Astrocyte (in vitro differentiated cells and primary cell): Measurements from ENCODE around the gene ANKRA2. TPM values are rescaled to one million over a fixed set of nuclear protein-coding genes. Genes with fewer than 3 reads are reported as not detected.
A peak's percentile ranks its signal among the peaks of the same experiment; 100 is the strongest.

Source experiments
- DNase-seq: peaks from one replicate; pipeline ENCODE4 v3.0.0-alpha.2; 2010; ENCODE audit warnings: low read depth
- FAIRE-seq: peaks from 2 replicates; lab custom pipeline; 2011; peaks lifted over from hg19 to GRCh38; lab: Jason Lieb, UNC
- H2AFZ ChIP-seq: 2 replicates; pipeline ENCODE4 v1.6.0; 2012; ENCODE audit warnings: low read depth, low read length, inconsistent platforms
- H3K27ac ChIP-seq: 2 replicates; pipeline ENCODE4 v1.5.1; 2011; ENCODE audit warnings: low read depth, low read length, inconsistent platforms
- H3K27me3 ChIP-seq: 2 replicates; pipeline ENCODE4 v1.6.0; 2011; ENCODE audit warnings: low read length, inconsistent platforms; ENCODE audit not compliant: insufficient read depth
- H3K36me3 ChIP-seq: 2 replicates; pipeline ENCODE4 v1.5.1; 2011; ENCODE audit warnings: low read length, inconsistent platforms; ENCODE audit not compliant: insufficient read depth
- H3K4me1 ChIP-seq: 2 replicates; pipeline ENCODE4 v1.5.1; 2011; ENCODE audit warnings: low read length, inconsistent platforms; ENCODE audit not compliant: insufficient read depth
- H3K4me2 ChIP-seq: 2 replicates; pipeline ENCODE4 v1.6.0; 2012; ENCODE audit warnings: low read length, inconsistent platforms
- H3K4me3 ChIP-seq: 2 replicates; pipeline ENCODE4 v1.5.1; 2011; ENCODE audit warnings: low read depth, mild to moderate bottlenecking, low read length, inconsistent platforms; ENCODE audit not compliant: insufficient read depth
- H3K79me2 ChIP-seq: 2 replicates; pipeline ENCODE4 v1.6.0; 2012; ENCODE audit warnings: mild to moderate bottlenecking, low read length, inconsistent platforms; ENCODE audit not compliant: insufficient read depth
- H3K9ac ChIP-seq: 2 replicates; pipeline ENCODE4 v1.6.0; 2012; ENCODE audit warnings: mild to moderate bottlenecking, low read length, inconsistent platforms
- H3K9me3 ChIP-seq: 2 replicates; pipeline ENCODE4 v1.5.1; 2012; ENCODE audit warnings: low read depth, mild to moderate bottlenecking, low read length, inconsistent platforms; ENCODE audit not compliant: insufficient read depth
- H4K20me1 ChIP-seq: 2 replicates; pipeline ENCODE4 v1.6.0; 2012; ENCODE audit warnings: low read length, inconsistent platforms; ENCODE audit not compliant: insufficient read depth
- H3K27ac Mint-ChIP-seq: one replicate; pipeline ENCODE4 v1.8.0; 2021; ENCODE audit warnings: mild to moderate bottlenecking, mixed read lengths; ENCODE audit not compliant: unreplicated experiment
- H3K27me3 Mint-ChIP-seq: one replicate; pipeline ENCODE4 v1.8.0; 2021; ENCODE audit warnings: low read depth, mixed read lengths; ENCODE audit not compliant: unreplicated experiment
- H3K36me3 Mint-ChIP-seq: one replicate; pipeline ENCODE4 v1.8.0; 2021; ENCODE audit warnings: low read depth, mixed read lengths; ENCODE audit not compliant: unreplicated experiment
- H3K4me1 Mint-ChIP-seq: one replicate; pipeline ENCODE4 v1.8.0; 2021; ENCODE audit warnings: low read depth, mixed read lengths; ENCODE audit not compliant: unreplicated experiment
- H3K4me3 Mint-ChIP-seq: one replicate; pipeline ENCODE4 v1.8.0; 2021; ENCODE audit warnings: mild to moderate bottlenecking, moderate library complexity, mixed read lengths; ENCODE audit not compliant: unreplicated experiment
- H3K9me3 Mint-ChIP-seq: one replicate; pipeline ENCODE4 v1.8.0; 2021; ENCODE audit warnings: mild to moderate bottlenecking, mixed read lengths; ENCODE audit not compliant: unreplicated experiment
- EZH2 ChIP-seq: IDR thresholded peaks from 2 replicates; pipeline ENCODE4 v1.6.1; 2012; ENCODE audit warnings: mild to moderate bottlenecking, low read length, inconsistent platforms; ENCODE audit not compliant: insufficient read depth
- total RNA-seq: library from RNA; stranded (reverse); gene quantifications from 2 replicates; pipeline ENCODE4 v1.2.1, GENCODE V29; 2021
- TF ChIP-seq, protein P1 (sequence below): IDR thresholded peaks from 2 replicates; pipeline ENCODE4 v1.5.1; 2011; ENCODE audit warnings: low read depth, mild to moderate bottlenecking, inconsistent platforms, low read length, moderate library complexity; ENCODE audit not compliant: insufficient read depth

ANKRA2 gene
- total RNA-seq, 1 donor from 2014 or later = 12.7 TPM

DNA sequence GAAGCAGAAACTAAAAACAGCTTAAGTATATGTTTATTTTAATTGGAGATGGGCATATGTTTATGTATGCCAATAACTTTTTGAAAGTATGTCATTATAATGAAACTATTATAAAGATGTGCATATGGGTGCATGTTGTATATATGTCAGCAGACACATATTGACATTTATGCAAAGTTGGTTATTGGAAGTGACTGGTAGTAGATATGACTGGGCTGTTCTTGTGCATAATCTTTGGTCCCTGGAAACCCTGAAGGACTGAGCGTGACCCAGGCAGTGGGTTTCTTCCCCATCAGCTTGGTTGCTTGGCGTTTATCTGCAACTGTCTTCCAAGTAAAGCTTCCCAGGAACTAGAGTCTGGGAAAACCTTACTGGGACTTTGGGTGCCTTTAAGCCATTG lies 25.7 kb downstream of the ANKRA2 start:
- no peak for DNase-seq
- Mint-ChIP-seq H3K4me3 (no peak overlapping the region), H3K27ac (no peak overlapping the region), H3K36me3 (no peaks in the 10 kb centered on the region), H3K4me1 (peaks cover 11% of the 10 kb centered on the region), H3K27me3 (peaks cover under 1% of the 10 kb centered on the region), H3K9me3 (peaks cover 4% of the 10 kb centered on the region)
- no peak overlapping the region for H2AFZ ChIP-seq
- no peaks in the 10 kb centered on the region for H3K9me3 ChIP-seq
- H3K4me2 ChIP-seq = peak overlapping the region; percentile 9
- FAIRE-seq = no peak
- H3K9ac ChIP-seq = no peak overlapping the region
- H3K79me2 ChIP-seq = no peaks in the 10 kb centered on the region
- H3K4me3 ChIP-seq = no peak overlapping the region
- H3K27ac ChIP-seq = no peak overlapping the region
- peaks cover 22% of the 10 kb centered on the region for H3K4me1 ChIP-seq
- no peaks in the 10 kb centered on the region for H3K36me3 ChIP-seq
- no peaks in the 10 kb centered on the region for H3K27me3 ChIP-seq
- H4K20me1 ChIP-seq = no peaks in the 10 kb centered on the region
- TF ChIP-seq, protein P1, sequence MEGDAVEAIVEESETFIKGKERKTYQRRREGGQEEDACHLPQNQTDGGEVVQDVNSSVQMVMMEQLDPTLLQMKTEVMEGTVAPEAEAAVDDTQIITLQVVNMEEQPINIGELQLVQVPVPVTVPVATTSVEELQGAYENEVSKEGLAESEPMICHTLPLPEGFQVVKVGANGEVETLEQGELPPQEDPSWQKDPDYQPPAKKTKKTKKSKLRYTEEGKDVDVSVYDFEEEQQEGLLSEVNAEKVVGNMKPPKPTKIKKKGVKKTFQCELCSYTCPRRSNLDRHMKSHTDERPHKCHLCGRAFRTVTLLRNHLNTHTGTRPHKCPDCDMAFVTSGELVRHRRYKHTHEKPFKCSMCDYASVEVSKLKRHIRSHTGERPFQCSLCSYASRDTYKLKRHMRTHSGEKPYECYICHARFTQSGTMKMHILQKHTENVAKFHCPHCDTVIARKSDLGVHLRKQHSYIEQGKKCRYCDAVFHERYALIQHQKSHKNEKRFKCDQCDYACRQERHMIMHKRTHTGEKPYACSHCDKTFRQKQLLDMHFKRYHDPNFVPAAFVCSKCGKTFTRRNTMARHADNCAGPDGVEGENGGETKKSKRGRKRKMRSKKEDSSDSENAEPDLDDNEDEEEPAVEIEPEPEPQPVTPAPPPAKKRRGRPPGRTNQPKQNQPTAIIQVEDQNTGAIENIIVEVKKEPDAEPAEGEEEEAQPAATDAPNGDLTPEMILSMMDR = no peak
- TF ChIP-seq EZH2 = no peak

DNA sequence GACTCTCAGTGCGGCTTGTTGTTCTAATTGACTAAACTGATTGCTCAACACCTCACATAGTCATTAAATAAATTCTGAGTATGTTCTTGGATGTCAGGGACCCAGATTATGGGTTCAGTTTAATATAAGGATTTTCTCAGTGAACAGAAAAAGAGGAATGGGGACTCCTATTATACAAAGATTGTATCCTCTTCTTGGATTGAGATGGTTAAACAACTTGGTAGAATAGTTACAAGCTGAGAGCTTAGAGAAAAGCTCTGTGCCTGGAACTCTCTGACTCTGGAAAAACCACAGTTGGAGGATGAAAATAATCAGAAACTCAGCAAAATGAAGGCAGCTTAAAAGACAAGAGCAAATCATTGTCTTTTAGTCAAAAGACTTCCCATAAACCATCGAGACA lies 30.5 kb downstream of the ANKRA2 start:
- no peak overlapping the region for H3K9ac ChIP-seq
- H3K27ac ChIP-seq = no peak overlapping the region
- Mint-ChIP-seq H3K4me1 (peaks cover 3% of the 10 kb centered on the region), H3K27me3 (no peaks in the 10 kb centered on the region), H3K4me3 (no peak overlapping the region), H3K36me3 (no peaks in the 10 kb centered on the region), H3K9me3 (peaks cover 18% of the 10 kb centered on the region), H3K27ac (no peak overlapping the region)
- no peak for TF ChIP-seq EZH2
- TF ChIP-seq, protein P1 = no peak
- no peaks in the 10 kb centered on the region for H3K79me2 ChIP-seq
- peaks cover 5% of the 10 kb centered on the region for H3K4me1 ChIP-seq
- FAIRE-seq (no peak), DNase-seq (no peak)
- peaks cover 5% of the 10 kb centered on the region for H3K9me3 ChIP-seq
- no peaks in the 10 kb centered on the region for H3K27me3 ChIP-seq
- H3K4me2 ChIP-seq = no peak overlapping the region
- H4K20me1 ChIP-seq = no peaks in the 10 kb centered on the region
- no peaks in the 10 kb centered on the region for H3K36me3 ChIP-seq
- H3K4me3 ChIP-seq = no peak overlapping the region
- no peak overlapping the region for H2AFZ ChIP-seq

DNA sequence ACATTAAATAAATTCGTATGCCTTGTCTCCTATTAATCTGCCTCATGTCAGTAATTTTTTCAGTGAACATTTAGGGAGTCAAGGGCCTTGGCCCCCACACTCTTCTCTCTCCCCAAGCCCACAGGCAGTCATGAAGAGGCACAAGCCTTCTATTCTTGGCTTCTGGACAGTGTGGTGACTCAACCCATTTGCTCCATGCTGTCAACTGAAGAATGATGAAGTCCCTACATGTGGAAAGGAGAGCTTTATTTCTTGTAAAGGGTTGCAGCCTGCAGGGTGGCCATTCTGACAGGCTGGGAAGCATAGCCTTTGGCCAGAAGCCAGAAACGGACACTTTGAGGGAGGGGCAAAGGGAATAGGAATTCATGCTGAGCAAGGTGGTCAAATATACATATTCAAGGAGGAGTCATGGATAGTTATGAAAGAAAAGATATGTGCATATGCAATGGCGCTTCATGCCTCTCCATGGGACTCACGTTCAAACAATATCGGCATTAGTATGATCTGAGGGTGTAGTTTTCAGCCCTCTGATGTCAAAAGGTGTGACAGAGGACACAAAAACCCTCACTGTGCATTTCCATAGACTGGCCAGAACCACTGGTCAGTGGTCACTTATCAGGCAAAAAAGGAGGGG lies 31.3 kb downstream of the ANKRA2 start:
- Histone ChIP-seq H3K9ac (no peak overlapping the region), H3K27me3 (no peaks in the 10 kb centered on the region), H3K4me3 (no peak overlapping the region), H4K20me1 (no peaks in the 10 kb centered on the region), H3K9me3 (peaks cover 5% of the 10 kb centered on the region), H3K36me3 (no peaks in the 10 kb centered on the region), H3K79me2 (no peaks in the 10 kb centered on the region), H3K4me1 (peaks cover 3% of the 10 kb centered on the region), H2AFZ (no peak overlapping the region), H3K27ac (no peak overlapping the region), H3K4me2 (no peak overlapping the region)
- Mint-ChIP-seq H3K4me3 (no peak overlapping the region), H3K9me3 (peaks cover 18% of the 10 kb centered on the region), H3K27me3 (no peaks in the 10 kb centered on the region), H3K36me3 (no peaks in the 10 kb centered on the region), H3K27ac (no peak overlapping the region), H3K4me1 (no peaks in the 10 kb centered on the region)
- FAIRE-seq = no peak
- no peak for TF ChIP-seq EZH2
- TF ChIP-seq, protein P1 = no peak
- peak; percentile 78 for DNase-seq
